Stomach (tissue), 9 donors: ENCODE measurements around the gene SYNJ2. TPM values are rescaled to one million over a fixed set of nuclear protein-coding genes. Genes with fewer than 3 reads are reported as not detected.

ENCODE experiments used
- DNase-seq, 2 donors: peaks; one replicate each; pipeline versions ENCODE4 v3.0.0 to v3.0.0-alpha.2; 2013 to 2019
- H3K27ac ChIP-seq, 5 donors: fragments of 200-600 bp in 4 of 5; sonication (generic) in 4 of 5; one replicate each; pipeline ENCODE4 v1.5.1; 2013 to 2019; ENCODE audit warnings: mild to moderate bottlenecking in 1 of 5, moderate library complexity in 1 of 5
- H3K27me3 ChIP-seq, 3 donors: fragments of 200-600 bp; sonication (generic); one replicate each; pipeline ENCODE4 v1.5.1; 2017 to 2019; ENCODE audit warnings: mixed run types in 1 of 3
- H3K36me3 ChIP-seq, 4 donors: fragments of 200-600 bp; sonication (generic); 1 replicate in 3 of 4; 2 replicates in 1 of 4; pipeline ENCODE4 v1.5.1; 2016 to 2019
- H3K4me1 ChIP-seq, 4 donors: fragments of 200-600 bp; sonication (generic); one replicate each; pipeline ENCODE4 v1.5.1; 2016 to 2019
- H3K4me3 ChIP-seq, 4 donors: fragments of 200-600 bp; sonication (generic) in 3 of 4; one replicate each; pipeline ENCODE4 v1.5.1; 2016 to 2019; ENCODE audit warnings: mild to moderate bottlenecking in 1 of 4
- H3K9me3 ChIP-seq, 4 donors: fragments of 200-600 bp; sonication (generic); one replicate each; pipeline ENCODE4 v1.5.1; 2016 to 2019
- EP300 ChIP-seq: sonication (generic); formaldehyde crosslinking; IDR thresholded peaks from one replicate; pipeline ENCODE4 v1.6.1; 2017; ENCODE audit warnings: antibody characterized with exemption
- POLR2A ChIP-seq, 4 donors: fragments of 450-650 bp; IDR thresholded peaks; one replicate each; pipeline ENCODE4 v1.6.1; 2016; ENCODE audit warnings: antibody characterized with exemption in 4 of 4, control low read depth in 2 of 4, mild to moderate bottlenecking in 1 of 4, moderate library complexity in 1 of 4
- POLR2AphosphoS5 ChIP-seq, 3 donors: sonication (generic); formaldehyde crosslinking; IDR thresholded peaks; one replicate each; pipeline ENCODE4 v1.6.1; 2016; ENCODE audit warnings: antibody characterized with exemption in 3 of 3
- WGBS, 5 donors: extraction: QIAGEN DNeasy Blood & Tissue Kit in 3 of 5; methylation state at CpG; one replicate each; pipeline versions ENCODE4 v1.1.5 to v1.1.7; 2013 to 2018; 5-methylcytosine and 5-hydroxymethylcytosine counted together
- intact Hi-C: fragments of 100-400 bp; cut with DNase I; formaldehyde crosslinking; loops from one replicate; pipeline ENCODE4 v1.15.1; 2023; ENCODE audit warnings: low total_unique reads
- polyA plus RNA-seq, 3 donors: library from polyadenylated mRNA; stranded (reverse); fragments of 200-250 nt; gene quantifications; one replicate each; pipeline ENCODE4 v1.2.3, GENCODE V29; 2013
- total RNA-seq, 5 donors: library from RNA; depleted of rRNA; stranded (reverse); fragments of >200 nt; gene quantifications; one replicate each; pipeline versions ENCODE4 v1.1.0 to v1.2.3, GENCODE V29; 2014 to 2016
- TF ChIP-seq, protein P1 (sequence below), 7 experiments: fragments of 450-650 bp in 4 of 7; fragments of 200-600 bp in 3 of 7; sonication (generic) in 3 of 7; IDR thresholded peaks; one replicate each; pipeline ENCODE4 v1.5.1; 2016 to 2019; ENCODE audit warnings: antibody characterized with exemption in 7 of 7, control low read depth in 2 of 7, mild to moderate bottlenecking in 1 of 7
- donor health status: healthy with polysubstance abuse.
- donor health status: Bipolar disorder and iron deficiency.
- donor health status: healthy.

Gene SYNJ2
- total and polyA plus RNA-seq, 8 donors, result 4.7 to 41.4 (median 14.4) TPM

GRCh38 chr6:158022749-158023596 is 41.3 kb downstream of the SYNJ2 start:
- Histone ChIP-seq H3K4me3 (no peak overlapping the region), H3K9me3 (no peaks in the 10 kb centered on the region), H3K27me3 (no peaks in the 10 kb centered on the region), H3K36me3 (peaks cover 0 to 16% (median 10%) of the 10 kb centered on the region in 4 donors), H3K27ac (no peak overlapping the region), H3K4me1 (peaks cover 24 to 62% (median 42%) of the 10 kb centered on the region in 4 donors)
- TF ChIP-seq POLR2A (IDR thresholded peaks at IDR 0.05) (no peak), POLR2AphosphoS5 (IDR thresholded peaks at IDR 0.05) (no peak), EP300 (no peak)
- TF ChIP-seq, protein P1, sequence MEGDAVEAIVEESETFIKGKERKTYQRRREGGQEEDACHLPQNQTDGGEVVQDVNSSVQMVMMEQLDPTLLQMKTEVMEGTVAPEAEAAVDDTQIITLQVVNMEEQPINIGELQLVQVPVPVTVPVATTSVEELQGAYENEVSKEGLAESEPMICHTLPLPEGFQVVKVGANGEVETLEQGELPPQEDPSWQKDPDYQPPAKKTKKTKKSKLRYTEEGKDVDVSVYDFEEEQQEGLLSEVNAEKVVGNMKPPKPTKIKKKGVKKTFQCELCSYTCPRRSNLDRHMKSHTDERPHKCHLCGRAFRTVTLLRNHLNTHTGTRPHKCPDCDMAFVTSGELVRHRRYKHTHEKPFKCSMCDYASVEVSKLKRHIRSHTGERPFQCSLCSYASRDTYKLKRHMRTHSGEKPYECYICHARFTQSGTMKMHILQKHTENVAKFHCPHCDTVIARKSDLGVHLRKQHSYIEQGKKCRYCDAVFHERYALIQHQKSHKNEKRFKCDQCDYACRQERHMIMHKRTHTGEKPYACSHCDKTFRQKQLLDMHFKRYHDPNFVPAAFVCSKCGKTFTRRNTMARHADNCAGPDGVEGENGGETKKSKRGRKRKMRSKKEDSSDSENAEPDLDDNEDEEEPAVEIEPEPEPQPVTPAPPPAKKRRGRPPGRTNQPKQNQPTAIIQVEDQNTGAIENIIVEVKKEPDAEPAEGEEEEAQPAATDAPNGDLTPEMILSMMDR (IDR thresholded peaks at IDR 0.05), result no peak
- intact Hi-C loops, result no loop called here
- WGBS, 5 donors, result 94 to 96% (median 95%) methylated on average over 12 to 14 of the region's 14 CpGs
- DNase-seq, result no peak

GRCh38 chr6:158023597-158023939 is 41.9 kb downstream of the SYNJ2 start:
- Histone ChIP-seq H3K27me3 (no peaks in the 10 kb centered on the region), H3K4me3 (no peak overlapping the region), H3K27ac (no peak overlapping the region), H3K4me1 (peaks cover 27 to 60% (median 39%) of the 10 kb centered on the region in 4 donors), H3K9me3 (no peaks in the 10 kb centered on the region), H3K36me3 (peaks cover 0 to 12% (median 10%) of the 10 kb centered on the region in 4 donors)
- 73 to 79% (median 76%) methylated on average over 4 to 5 of the region's 5 CpGs for WGBS, 5 donors
- intact Hi-C loops, result no loop called here
- TF ChIP-seq EP300 (no peak), POLR2A (IDR thresholded peaks at IDR 0.05) (no peak)
- TF ChIP-seq, protein P1 (IDR thresholded peaks at IDR 0.05), result no peak
- DNase-seq, result no peak

GRCh38 chr6:158024566-158025297 is 43.1 kb downstream of the SYNJ2 start:
- no peak for TF ChIP-seq POLR2AphosphoS5 (IDR thresholded peaks at IDR 0.05)
- TF ChIP-seq EP300, result no peak
- TF ChIP-seq, protein P1 (IDR thresholded peaks at IDR 0.05), result no peak
- TF ChIP-seq POLR2A (IDR thresholded peaks at IDR 0.05), result no peak
- H3K4me3 ChIP-seq, result no peak overlapping the region
- intact Hi-C loops, result no loop called here
- 47 to 75% (median 57%) methylated on average over 16 of the region's 16 CpGs for WGBS, 5 donors
- peaks cover 0 to 9% (median 9%) of the 10 kb centered on the region in 4 donors for H3K36me3 ChIP-seq
- no peaks in the 10 kb centered on the region for H3K27me3 ChIP-seq
- H3K4me1 ChIP-seq, result peaks cover 27 to 49% (median 33%) of the 10 kb centered on the region in 4 donors
- H3K27ac ChIP-seq, result no peak overlapping the region
- no peaks in the 10 kb centered on the region for H3K9me3 ChIP-seq
- no peak for DNase-seq

DNA sequence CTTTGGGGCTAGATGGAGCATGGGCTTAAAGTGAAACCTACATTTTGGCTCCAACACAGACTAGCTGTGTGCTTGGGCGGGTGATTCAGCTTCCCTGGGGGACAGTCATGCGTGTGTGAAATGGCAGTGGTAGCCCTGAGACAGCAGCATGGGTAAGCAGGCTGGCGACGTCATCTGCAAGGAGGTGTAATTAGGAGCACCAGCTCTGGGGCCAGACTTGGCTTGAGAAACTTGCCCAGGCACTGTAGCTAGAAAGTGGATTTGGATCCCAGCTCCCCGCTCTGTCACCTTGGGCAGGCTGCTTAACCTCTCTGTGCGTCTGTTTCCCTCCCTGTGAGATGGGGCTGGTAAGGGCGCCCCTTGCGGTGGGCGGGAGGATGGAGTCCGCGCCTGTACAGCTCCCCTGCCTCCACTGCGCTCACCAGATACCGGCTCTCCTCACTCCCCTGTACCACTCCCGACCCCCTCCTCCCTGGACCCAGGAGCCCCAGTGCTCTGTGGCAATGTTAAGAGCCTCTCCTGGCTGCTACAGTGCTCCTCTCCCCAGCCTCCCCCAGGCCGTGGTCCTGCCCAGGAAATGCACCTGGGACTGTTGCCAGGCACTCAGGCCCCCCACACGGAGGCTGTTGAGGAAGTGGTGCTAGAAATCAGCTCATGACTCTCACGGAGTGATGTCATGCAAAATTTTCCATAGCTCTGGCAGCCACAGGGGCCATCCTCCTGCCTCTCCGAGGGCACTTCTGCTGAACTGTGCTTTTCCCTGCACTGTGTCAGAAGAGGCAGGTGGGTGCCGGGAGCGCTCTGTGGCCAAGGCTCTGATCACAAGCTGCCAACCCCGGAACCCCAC is 44.6 kb downstream of the SYNJ2 start:
- Histone ChIP-seq H3K27ac (peak overlapping the region; percentile 47 to 82 (median 73)), H3K4me3 (peak overlapping the region in 2 of 4 donors; percentile 7 to 18), H3K36me3 (peaks cover 0 to 8% (median 4%) of the 10 kb centered on the region in 4 donors), H3K4me1 (peaks cover 33 to 54% (median 36%) of the 10 kb centered on the region in 4 donors), H3K27me3 (no peaks in the 10 kb centered on the region), H3K9me3 (no peaks in the 10 kb centered on the region)
- WGBS, 5 donors, result 43 to 58% (median 52%) methylated on average over 17 to 21 of the region's 21 CpGs
- intact Hi-C loops, result no loop called here
- DNase-seq, result peak; percentile 70 to 96
- TF ChIP-seq, protein P1 (IDR thresholded peaks at IDR 0.05), result peak in 3 of 7 experiments; percentile 19 to 38 (median 23)
- TF ChIP-seq POLR2AphosphoS5 (IDR thresholded peaks at IDR 0.05) (peak; percentile 3 to 57 (median 25)), POLR2A (IDR thresholded peaks at IDR 0.05) (no peak)
